ENCODE results near the gene CPSF3.
A peak's percentile ranks its signal among the peaks of the same experiment; 100 is the strongest.

The CPSF3 gene

DNA sequence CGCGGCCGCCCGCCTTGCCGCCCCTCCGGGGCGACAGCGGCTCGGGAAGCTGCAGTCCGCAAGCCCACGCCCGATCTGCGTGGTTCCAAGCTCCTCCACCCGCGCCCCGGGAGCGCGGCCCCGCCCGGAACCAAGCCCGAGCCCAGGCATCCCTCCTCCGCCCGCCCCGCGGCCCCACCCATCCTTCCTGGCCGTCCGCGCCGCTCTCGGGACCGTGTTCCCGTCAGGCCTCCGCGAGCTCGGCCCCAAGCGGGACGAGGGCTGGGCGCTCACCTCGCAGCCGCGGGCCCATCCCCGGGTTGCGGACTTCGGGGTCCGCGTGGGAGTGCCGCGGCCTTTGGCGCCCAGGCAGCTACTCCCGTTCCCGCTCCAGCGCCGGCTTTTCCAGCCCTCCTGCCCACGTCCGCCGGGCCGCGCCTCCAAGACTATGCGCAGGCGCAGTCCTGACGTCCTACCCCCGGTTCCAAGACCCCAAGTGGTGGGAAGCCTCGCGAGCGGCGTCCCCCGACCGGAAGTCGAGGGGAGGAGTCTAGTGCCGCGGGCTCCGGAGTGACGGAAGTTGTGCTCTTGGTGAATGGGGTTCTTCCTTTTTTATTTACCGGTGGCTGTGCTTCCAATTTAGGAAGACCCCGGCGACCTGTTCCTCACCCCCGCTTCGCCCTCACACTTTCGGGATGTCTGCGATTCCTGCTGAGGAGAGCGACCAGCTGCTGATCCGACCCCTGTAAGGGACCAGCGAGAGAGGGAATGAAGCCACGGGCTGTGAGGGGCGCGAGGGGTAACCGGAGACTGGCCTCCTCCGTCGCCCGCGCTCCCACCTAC is at the start of gene CPSF3, which contains the start of gene ITGB1BP1:
CPSF3 (plus strand) TSS at position 555 of the 822 bp plus-strand sequence; CDS start at position 675, 120 bp downstream.
ITGB1BP1 (minus strand) TSS at position 429 of the 822 bp plus-strand sequence. CDS start 4,831 bp downstream, outside the sequence.
- DNase-seq: peak; percentile 91 to 94 (median 92)

DNA sequence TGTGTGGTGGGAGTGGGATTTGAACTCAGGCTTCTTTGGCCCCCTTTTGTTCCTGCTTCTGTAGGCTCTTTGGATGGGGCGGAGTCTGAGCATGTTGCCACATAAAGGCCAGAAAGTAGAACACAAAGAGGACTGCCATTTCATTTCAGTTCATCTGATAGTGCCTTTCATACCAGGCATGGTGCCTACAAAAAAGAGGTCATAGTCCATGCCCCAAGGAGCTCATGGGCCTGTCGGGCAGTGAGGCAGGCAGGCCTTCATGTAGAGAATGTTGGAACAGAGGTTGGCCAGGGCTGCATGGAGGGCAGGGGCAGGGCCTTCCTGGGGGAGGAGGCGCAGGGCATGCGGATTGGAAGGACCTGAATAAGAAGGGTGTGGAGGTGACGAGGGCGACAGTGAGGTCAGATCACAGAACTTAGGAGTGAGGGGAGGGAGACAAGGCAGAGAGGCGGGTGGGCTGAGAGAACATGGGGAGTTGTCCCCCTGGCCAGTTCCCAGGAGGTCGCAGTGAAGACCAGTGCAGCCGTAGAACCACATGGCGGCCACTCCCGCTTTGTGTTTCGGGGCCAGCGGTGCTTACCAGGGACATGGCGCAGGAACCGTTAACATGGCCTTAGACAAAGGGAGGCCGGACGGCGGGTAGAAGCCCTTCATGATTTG is 49.3 kb upstream of the CPSF3 start:
- DNase-seq: no peak

DNA sequence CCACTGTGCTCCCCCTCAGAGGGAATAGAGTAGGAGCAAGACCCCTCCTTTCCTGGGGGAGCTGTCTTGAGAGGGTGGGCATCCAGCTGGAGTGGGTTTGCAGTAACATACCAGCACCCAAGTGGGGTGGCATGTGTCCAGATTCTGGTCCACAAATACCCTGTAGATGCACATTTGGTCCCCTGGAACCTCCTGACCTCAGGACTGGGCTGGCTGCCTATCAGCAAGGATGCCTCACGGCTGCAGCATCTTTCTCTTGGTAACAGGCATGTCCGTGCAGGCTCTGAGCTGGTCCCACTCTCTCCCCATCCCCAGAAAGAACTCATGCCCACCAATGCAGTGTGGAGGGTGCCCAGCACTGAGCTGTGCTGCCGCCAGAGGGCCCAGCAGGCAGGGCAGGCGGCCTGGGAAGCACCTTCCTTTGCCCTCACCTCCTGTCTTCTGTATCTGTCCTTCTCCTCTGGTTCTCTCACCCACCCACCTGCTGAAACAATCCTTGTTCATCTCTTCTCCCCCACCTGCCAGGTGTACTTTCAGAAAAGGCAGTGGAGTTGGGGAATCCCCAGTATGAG is 47.5 kb upstream of the CPSF3 start:
- no peak for DNase-seq

DNA sequence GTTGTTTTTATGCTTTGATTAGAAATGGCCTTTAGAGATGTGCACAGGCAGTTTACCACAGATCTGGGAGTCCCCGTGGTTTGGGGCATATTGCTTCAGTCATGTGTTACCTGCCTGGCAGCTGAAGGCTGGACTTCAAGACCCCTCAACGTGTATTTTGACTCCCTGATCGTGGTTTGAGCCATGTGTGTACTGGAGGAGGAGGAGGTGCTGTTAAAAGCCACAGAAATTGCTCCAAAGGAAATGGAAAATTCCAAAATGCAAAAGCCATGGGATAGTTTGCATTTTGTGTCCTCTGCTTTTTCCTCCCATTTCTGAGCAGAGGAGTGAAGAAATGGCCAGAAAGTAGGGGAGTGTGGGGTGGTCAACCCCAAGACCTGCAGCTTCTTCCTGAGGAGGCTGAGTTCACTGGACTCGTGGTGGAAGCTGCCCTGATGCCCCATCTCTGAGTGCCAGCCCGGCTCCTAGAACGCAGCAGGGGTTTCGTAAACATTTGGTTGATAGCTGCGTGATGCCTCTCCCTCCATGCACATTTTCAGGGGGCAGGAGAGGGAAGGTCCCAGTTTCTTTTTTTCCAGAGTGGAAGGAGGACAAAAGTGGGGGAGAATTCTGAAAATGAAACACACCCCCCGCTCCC is 45.9 kb upstream of the CPSF3 start:
- no peak for DNase-seq

DNA sequence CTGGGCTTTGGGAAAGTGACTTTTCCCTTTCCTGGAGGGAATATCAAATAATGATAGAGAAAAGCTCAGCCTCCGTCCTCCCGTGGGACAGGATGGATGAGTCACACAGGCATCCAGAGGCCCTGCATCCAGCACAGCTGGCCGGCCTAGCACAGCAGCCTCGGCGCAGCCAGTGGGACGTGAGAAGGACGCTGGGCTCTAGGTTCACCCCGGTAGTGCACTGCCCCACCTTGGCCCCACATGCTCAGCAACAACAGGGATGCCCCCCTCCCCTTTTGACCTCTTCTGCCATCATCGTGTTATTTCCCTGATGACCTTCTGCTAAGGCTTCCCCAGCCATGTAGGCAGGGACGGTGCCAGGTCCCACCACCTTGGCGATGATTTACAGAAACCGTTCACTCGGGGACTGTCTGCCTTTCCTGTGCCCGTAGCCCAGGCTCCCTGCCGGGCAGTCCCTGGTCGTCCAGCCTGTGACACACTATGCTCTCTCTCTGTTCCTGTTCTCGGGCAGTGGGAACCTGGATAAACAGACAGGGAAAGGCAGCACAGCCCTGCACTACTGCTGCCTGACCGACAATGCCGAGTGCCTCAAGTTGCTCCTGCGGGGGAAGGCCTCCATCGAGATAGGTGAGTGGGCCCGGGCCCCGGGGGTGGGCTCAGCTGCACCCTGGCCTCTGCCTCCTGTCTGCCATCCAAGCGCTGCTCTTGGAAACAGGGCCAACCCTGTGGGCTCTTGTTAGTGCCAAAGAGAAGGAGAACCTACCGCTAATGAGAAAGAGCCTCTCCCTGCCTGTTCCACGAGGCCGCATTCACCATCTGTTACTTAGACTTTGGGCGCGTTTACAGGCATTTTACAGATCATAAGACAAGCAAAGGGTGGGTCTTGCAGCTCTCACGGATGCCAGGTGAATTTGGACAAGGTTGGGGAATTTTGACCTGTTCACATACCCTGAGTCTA is 44.7 kb upstream of the CPSF3 start:
- no peak for DNase-seq

DNA sequence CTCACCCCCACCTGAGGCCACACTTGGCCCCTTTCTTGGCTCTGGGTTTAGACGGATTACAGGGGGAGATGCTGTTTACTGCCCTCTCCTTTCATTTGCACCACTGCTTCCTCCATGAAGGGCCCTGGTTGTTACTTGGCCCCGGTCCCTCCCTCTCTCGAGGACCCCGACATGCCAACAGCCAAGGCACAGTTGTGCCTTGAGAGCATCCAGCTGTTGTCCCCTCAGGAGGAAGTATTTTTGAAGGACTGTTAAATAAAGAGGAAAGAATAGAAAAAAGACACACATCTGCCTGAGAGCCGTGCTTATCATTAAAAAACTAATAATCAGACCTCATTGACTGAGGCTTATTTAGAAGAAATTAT is 44.1 kb upstream of the CPSF3 start:
- no peak for DNase-seq

GRCh38 chr2:9380702-9381628 is 42.5 kb upstream of the CPSF3 start:
- no peak for DNase-seq

GRCh38 chr2:9382604-9383235 is 40.7 kb upstream of the CPSF3 start:
- no peak for DNase-seq

GRCh38 chr2:9384521-9384920 is 38.9 kb upstream of the CPSF3 start:
- no peak for DNase-seq

DNA sequence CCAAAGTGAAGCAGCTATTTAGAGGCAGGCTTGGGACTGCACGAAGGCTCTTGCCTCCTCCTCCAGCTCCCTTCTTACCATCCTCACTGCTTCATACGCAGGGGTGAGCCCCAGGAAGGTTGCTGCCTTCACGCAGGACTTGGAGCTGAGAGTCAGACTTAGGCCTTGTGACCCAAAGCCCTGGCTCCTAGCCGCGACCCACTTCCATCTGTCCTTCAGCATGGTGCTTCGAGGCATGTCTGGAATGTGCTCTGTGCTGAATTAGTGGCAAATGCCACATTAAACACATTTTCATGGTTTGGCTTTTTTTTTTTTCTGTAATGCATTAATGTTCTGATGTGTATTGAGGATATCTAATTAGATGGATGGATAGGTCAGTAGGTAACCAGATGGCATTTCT is 37.6 kb upstream of the CPSF3 start:
- no peak for DNase-seq

DNA sequence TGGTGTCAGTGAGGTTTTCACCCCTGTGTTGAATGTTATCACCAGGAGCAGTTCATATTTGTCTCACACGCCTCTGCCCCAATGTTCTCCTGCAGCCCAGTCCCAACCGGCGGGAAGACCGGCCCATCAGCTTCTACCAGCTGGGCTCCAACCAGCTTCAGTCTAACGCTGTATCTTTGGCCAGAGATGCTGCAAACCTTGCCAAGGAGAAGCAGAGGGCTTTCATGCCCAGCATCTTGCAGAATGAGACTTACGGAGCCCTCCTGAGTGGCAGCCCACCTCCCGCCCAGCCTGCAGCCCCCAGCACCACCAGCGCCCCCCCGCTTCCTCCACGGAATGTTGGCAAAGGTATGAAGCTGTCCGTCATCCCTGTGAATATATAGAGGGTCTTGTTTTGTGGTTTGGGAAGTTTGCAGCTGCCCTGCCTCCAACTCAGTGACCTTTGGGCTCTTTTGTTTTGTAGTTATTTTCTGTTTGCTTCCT is 35.2 kb upstream of the CPSF3 start:
- no peak for DNase-seq

DNA sequence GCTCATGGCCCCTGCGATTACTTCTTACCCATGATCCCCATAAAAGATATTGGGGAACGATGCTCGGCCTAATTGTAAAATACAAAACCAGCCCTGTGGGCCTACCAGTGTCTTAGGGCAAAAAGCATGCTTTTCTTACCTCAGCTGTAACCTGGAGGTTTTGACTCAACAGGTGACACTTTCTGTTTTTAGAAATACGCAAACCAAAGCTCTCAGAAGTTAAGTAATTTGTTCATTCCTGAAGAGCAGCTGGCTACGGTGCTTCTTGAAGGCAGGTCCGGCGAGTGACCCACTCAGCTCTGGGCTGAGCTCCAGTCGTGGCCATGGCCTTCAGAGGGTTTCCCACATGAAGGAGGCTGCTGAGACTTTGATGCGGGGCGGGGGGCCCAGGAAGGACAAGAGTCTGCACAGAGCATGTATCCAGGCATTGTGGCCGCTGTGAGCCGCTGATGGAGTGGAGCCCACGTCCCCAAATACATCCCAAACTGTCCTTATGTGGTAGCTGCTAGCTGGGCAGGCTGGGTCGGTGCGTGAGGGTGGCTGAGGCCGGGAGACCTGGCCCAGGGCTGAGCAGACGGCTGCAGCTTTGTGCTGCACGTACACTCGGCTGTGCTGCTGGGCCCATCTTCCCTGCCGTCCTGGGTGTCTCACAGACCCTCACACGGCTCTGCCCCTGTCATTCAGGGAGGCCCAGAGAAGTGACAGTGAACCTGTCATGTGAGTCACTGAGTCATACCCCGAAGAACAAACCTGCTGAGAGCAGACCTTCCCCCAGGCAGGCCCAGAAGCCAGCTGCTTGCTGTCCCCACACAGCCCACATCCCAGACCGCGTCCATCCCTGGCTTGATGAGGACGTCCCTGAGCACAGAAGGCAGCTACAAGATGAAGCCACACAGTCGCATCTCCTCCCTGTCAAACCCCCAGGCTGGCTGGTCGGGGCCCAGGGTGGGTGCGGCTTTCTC is 34.2 kb upstream of the CPSF3 start:
- no peak for DNase-seq

DNA sequence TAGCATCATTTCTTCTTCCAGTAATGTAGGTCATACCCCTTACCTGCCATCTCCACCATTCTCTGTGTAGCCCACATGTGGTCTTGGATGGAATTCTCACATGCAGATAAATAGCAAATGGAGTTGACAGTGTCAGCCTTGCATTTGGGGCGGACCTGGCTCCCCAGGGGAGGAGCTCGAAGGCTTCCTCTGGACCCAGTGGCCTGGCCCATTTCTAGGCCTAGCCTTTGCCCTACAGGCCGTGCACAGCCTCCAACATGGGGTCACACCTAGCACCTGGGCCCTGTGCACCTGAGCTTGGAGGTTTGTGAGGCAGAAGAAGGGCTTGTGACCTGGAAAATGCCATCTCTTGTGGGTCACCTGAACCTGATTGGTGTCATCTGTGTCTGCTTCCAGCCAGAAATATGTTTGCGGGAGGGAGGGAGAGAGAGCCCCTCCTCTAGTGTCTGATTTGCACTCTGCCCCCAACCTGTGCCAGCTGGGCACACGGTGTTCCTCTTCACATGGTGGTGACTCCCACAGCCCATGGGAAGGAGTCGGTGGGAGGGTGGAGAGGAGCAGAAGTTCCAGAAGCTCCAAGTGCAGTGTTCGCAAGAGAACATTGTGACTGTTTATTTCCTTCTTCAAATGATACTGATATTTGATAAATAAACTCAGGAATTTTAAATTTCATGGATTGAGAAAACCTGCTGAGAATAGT is 33.2 kb upstream of the CPSF3 start:
- DNase-seq: no peak

DNA sequence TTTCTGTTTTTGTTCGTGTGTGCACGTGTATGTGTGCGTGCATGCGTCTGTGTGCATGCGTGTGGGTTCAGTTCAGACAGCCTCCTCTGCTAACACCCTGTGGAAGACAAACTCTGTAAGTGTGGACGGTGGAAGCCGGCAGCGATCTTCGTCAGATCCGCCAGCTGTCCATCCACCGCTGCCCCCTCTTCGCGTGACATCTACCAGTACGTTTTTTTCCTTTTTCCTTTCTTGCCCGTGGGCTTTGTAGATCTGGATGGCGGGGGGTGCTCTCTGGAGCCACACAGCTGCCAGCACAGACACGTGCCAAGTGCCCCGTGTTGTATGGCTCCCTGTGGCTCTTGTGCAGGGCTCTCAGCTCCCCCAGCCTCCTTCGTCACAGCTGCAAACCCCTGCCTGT is 32.5 kb upstream of the CPSF3 start:
- DNase-seq: no peak

- no peak for DNase-seq
These were observed 31.3 kb upstream of the CPSF3 start for GRCh38 chr2:9391961-9392720.

GRCh38 chr2:9392898-9393765 is 30.3 kb upstream of the CPSF3 start:
- DNase-seq: no peak

DNA sequence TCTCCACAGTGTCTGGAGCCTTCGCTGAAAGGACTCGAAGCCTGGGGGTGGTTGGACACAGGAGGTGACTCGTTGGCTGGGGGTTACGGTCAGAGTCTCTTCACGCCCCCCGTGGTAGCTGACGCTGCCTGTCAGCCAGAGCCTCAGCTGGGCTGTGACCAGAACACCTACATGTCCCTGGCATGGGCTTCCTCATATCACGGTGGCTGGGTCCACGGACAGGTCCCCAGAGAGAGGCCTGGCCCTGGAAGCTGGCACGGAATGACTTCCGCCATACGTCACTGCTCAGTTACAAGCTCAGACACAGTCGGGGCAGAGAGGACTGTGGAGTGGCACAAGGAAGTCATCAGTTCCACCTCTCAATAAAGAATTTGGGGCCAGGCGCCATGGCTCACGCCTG is 28.6 kb upstream of the CPSF3 start:
- no peak for DNase-seq

Data from activated CD4-positive, CD25-positive, alpha-beta regulatory T cell (primary cell).